Esophagus mucosa (tissue), 1 donor: ENCODE results near the gene OR1J4. TPM values are rescaled to one million over a fixed set of nuclear protein-coding genes. Genes with fewer than 3 reads are reported as not detected.

Experiments used
- total RNA-seq: library from RNA; stranded (reverse); gene quantifications from one replicate; pipeline ENCODE4 v1.2.4, GENCODE V29; 2023
- donor health status: DM: yes; HTN: yes; CAD: no.

OR1J4 gene
- total RNA-seq, 1 donor from 2014 or later = 0.20 TPM

Other genes starting within 250 kb of the OR1J4 start
- gene PTGS1, start 148.1 kb upstream of the OR1J4 start, total RNA-seq = 29.9 TPM
- not detected for gene OR1J1, start 41.2 kb upstream of the OR1J4 start, total RNA-seq
- not detected for gene OR1J2, start 8.3 kb upstream of the OR1J4 start, total RNA-seq
- gene OR1N1, start 8.2 kb downstream of the OR1J4 start, total RNA-seq = not detected
- not detected for gene OR1N2, start 34.0 kb downstream of the OR1J4 start, total RNA-seq
- not detected for gene OR1L8, start 64.2 kb downstream of the OR1J4 start, total RNA-seq
- not detected for gene OR1Q1, start 95.6 kb downstream of the OR1J4 start, total RNA-seq
- not detected for gene OR1B1, start 138.5 kb downstream of the OR1J4 start, total RNA-seq
- gene OR1L1, start 142.6 kb downstream of the OR1J4 start, total RNA-seq = not detected
- not detected for gene OR1L3, start 156.0 kb downstream of the OR1J4 start, total RNA-seq
- not detected for gene OR1L4, start 204.8 kb downstream of the OR1J4 start, total RNA-seq
- gene OR1L6, start 223.2 kb downstream of the OR1J4 start, total RNA-seq = not detected